GM19328 (cell line): ENCODE results near the gene NOTCH2.

Source experiments
- ATAC-seq: cut with Tn5 transposase; IDR thresholded peaks from one replicate; pipeline ENCODE4 v1.9.1; 2021; ENCODE audit warnings: mild to moderate bottlenecking, moderate library complexity; ENCODE audit not compliant: unreplicated experiment

The NOTCH2 gene

GRCh38 chr1:119911775-119912174, 157.7 kb downstream of the NOTCH2 start:
- no peak for ATAC-seq

- no peak for ATAC-seq
These were observed 158.8 kb downstream of the NOTCH2 start for GRCh38 chr1:119910618-119911017.

GRCh38 chr1:119909890-119910596, 159.4 kb downstream of the NOTCH2 start:
- ATAC-seq = no peak

- ATAC-seq = no peak
These were observed 160.8 kb downstream of the NOTCH2 start for GRCh38 chr1:119908661-119909060.

- ATAC-seq = no peak
These were observed 162.4 kb downstream of the NOTCH2 start for GRCh38 chr1:119906927-119907652.

- ATAC-seq = no peak
These were observed 166.0 kb downstream of the NOTCH2 start for GRCh38 chr1:119903443-119903835.

- no peak for ATAC-seq
These were observed 166.6 kb downstream of the NOTCH2 start for GRCh38 chr1:119902775-119903442.

- no peak for ATAC-seq
These were observed 170.3 kb downstream of the NOTCH2 start for GRCh38 chr1:119898981-119899720.

- no peak for ATAC-seq
These were observed 170.9 kb downstream of the NOTCH2 start for GRCh38 chr1:119898530-119898929.

- no peak for ATAC-seq
These were observed 173.2 kb downstream of the NOTCH2 start, which contains the start of gene ADAM30 for GRCh38 chr1:119896303-119896702. Gene ADAM30 (minus strand): TSS chr1:119896515. CDS start chr1:119896336, 179 bp downstream.

- ATAC-seq = no peak
These were observed 174.4 kb downstream of the NOTCH2 start for GRCh38 chr1:119895102-119895501.

- no peak for ATAC-seq
These were observed 175.4 kb downstream of the NOTCH2 start for GRCh38 chr1:119893827-119894700.

GRCh38 chr1:119893238-119893791, 176.1 kb downstream of the NOTCH2 start:
- ATAC-seq = no peak

- ATAC-seq = no peak
These were observed 178.1 kb downstream of the NOTCH2 start for GRCh38 chr1:119891386-119891785.

- no peak for ATAC-seq
These were observed 181.0 kb downstream of the NOTCH2 start for GRCh38 chr1:119888476-119888875.

GRCh38 chr1:119887427-119887826, 182.0 kb downstream of the NOTCH2 start:
- ATAC-seq = no peak

GRCh38 chr1:119885903-119886783, 183.3 kb downstream of the NOTCH2 start:
- no peak for ATAC-seq

- no peak for ATAC-seq
These were observed 184.8 kb downstream of the NOTCH2 start for GRCh38 chr1:119884711-119885110.

- ATAC-seq = no peak
These were observed 185.6 kb downstream of the NOTCH2 start for GRCh38 chr1:119883826-119884225.
